ENCODE results near the gene CPE.

GRCh38 chr4:165345666-165346417, 33.0 kb upstream of the CPE start:
- TF ChIP-seq CTCF (IDR thresholded peaks at IDR 0.05) (no peak), POLR2AphosphoS5 (IDR thresholded peaks at IDR 0.05) (no peak), POLR2A (IDR thresholded peaks at IDR 0.05) (no peak)

Data from prostate gland (tissue), 2 donors.